HCT116 (cell line): ENCODE measurements around the gene ADGRF5. TPM values are rescaled to one million over a fixed set of nuclear protein-coding genes. Genes with fewer than 3 reads are reported as not detected.

Experiments used
- ATAC-seq: fragments of 200-7000 bp; cut with Tn5 transposase; 2 replicates; pipeline ENCODE4 v1.9.1; 2020; ENCODE audit warnings: mild to moderate bottlenecking, moderate library complexity
- BruUV-seq: library from RNA; stranded (reverse); fragments of 400-500 nt; replicated peaks from 2 replicates; lab custom pipeline; 2021; lab: Mats Ljungman, UMichigan
- CTCF ChIA-PET: fragments of 300-600 bp; sonication (Branson Sonifier 250); formaldehyde crosslinking; loops from one replicate; lab custom pipeline; 2021; ENCODE audit warnings: antibody characterized with exemption; lab: Charles Lee
- POLR2A ChIA-PET: fragments of 300-600, 350-600 bp; sonication (Branson Sonifier 250); formaldehyde crosslinking; loops from one replicate; lab custom pipeline; 2021; ENCODE audit warnings: antibody characterized with exemption; lab: Charles Lee
- RAD21 ChIA-PET, 2 experiments: fragments of 300-600 bp; sonication (Branson Sonifier 250); formaldehyde crosslinking; loops; one replicate each; lab custom pipeline; 2023; ENCODE audit warnings: low total read pairs in 2 of 2; ENCODE audit not compliant: uncharacterized antibody in 2 of 2, unreplicated experiment in 2 of 2, low non-redundant PET in 1 of 2; lab: Charles Lee
- DNase-seq: peaks from one replicate; pipeline ENCODE4 v3.0.0-alpha.2; 2010; ENCODE audit warnings: low read depth, low spot score
- H2AFZ ChIP-seq: fragments of 200-600 bp; shearing (Covaris generic), sonication (generic); 2 replicates; pipeline ENCODE4 v1.6.1; 2017; ENCODE audit warnings: low read depth, mixed run types, mixed read lengths, antibody characterized with exemption, low read length; ENCODE audit not compliant: poor library complexity, severe bottlenecking
- H3K27ac ChIP-seq: 2 replicates; pipeline ENCODE4 v1.5.1; 2012; ENCODE audit warnings: low read depth, low read length
- H3K27me3 ChIP-seq: fragments of 200-600 bp; sonication (generic); 2 replicates; pipeline ENCODE4 v1.6.1; 2016; ENCODE audit warnings: mixed run types, low read length, mixed read lengths; ENCODE audit not compliant: insufficient read depth
- H3K36me3 ChIP-seq, 2 experiments: fragments of 200-500 bp in 1 of 2; fragments of 200-600 bp in 1 of 2; sonication (Bioruptor generic) in 1 of 2; sonication (generic) in 1 of 2; 2 replicates each; pipeline versions ENCODE4 v1.5.1 to v1.6.1; 2014 to 2016; ENCODE audit warnings: low read length in 2 of 2, inconsistent platforms in 1 of 2, mixed read lengths in 1 of 2, mixed run types in 1 of 2; ENCODE audit not compliant: insufficient read depth in 2 of 2, control insufficient read depth in 1 of 2
- H3K4me1 ChIP-seq, 2 experiments: fragments of 200-600 bp in 1 of 2; sonication (generic) in 1 of 2; 2 replicates each; pipeline versions ENCODE4 v1.5.1 to v1.6.1; 2012 to 2017; ENCODE audit warnings: low read length in 2 of 2, inconsistent platforms in 1 of 2, mild to moderate bottlenecking in 1 of 2, mixed read lengths in 1 of 2, mixed run types in 1 of 2, moderate library complexity in 1 of 2; ENCODE audit not compliant: insufficient read depth in 2 of 2, control insufficient read depth in 1 of 2
- H3K4me2 ChIP-seq: fragments of 200-600 bp; sonication (generic); 2 replicates; pipeline ENCODE4 v1.6.1; 2017; ENCODE audit warnings: mixed run types, low read length, mixed read lengths
- H3K4me3 ChIP-seq, 2 experiments: fragments of 200-600 bp in 1 of 2; sonication (generic) in 1 of 2; replicated peaks in 1 of 2; 2 replicates each; pipeline ENCODE4 v1.5.1; 2011 to 2016; ENCODE audit warnings: low read length in 2 of 2, control low read depth in 1 of 2, low read depth in 1 of 2, mild to moderate bottlenecking in 1 of 2, mixed read lengths in 1 of 2, mixed run types in 1 of 2
- H3K79me2 ChIP-seq: fragments of 200-600 bp; sonication (generic); 2 replicates; pipeline ENCODE4 v1.6.1; 2017; ENCODE audit warnings: mild to moderate bottlenecking, mixed run types, low read length, moderate library complexity, mixed read lengths; ENCODE audit not compliant: insufficient read depth
- H3K9ac ChIP-seq: fragments of 200-600 bp; sonication (generic); 2 replicates; pipeline ENCODE4 v1.6.1; 2016; ENCODE audit warnings: low read length, mixed read lengths
- H3K9me2 ChIP-seq: fragments of 200-600 bp; sonication (generic), shearing (Covaris generic); 2 replicates; pipeline ENCODE4 v1.6.1; 2017; ENCODE audit warnings: mixed run types, mild to moderate bottlenecking, moderate library complexity; ENCODE audit not compliant: insufficient read depth
- H3K9me3 ChIP-seq, 2 experiments: fragments of 200-500 bp in 1 of 2; fragments of 200-600 bp in 1 of 2; sonication (Bioruptor generic) in 1 of 2; sonication (generic) in 1 of 2; 2 replicates each; pipeline ENCODE4 v1.6.1; 2014 to 2017; ENCODE audit warnings: low read length in 2 of 2, mixed read lengths in 2 of 2, inconsistent platforms in 1 of 2, low read depth in 1 of 2, mild to moderate bottlenecking in 1 of 2, mixed run types in 1 of 2, moderate library complexity in 1 of 2; ENCODE audit not compliant: control insufficient read depth in 1 of 2, insufficient read depth in 1 of 2
- H4K20me1 ChIP-seq: fragments of 200-600 bp; sonication (generic), shearing (Covaris generic); 2 replicates; pipeline ENCODE4 v1.6.1; 2017; ENCODE audit warnings: mixed run types, mild to moderate bottlenecking, moderate library complexity; ENCODE audit not compliant: insufficient read depth
- EGR1 ChIP-seq: IDR thresholded peaks from 2 replicates; pipeline ENCODE4 v1.6.1; 2012; ENCODE audit warnings: low read depth
- ELF1 ChIP-seq: IDR thresholded peaks from 2 replicates; pipeline ENCODE4 v1.6.1; 2012; ENCODE audit warnings: low read depth, borderline replicate concordance
- EZH2 ChIP-seq: fragments of 200-600 bp; sonication (generic); IDR thresholded peaks from 2 replicates; pipeline ENCODE4 v1.6.1; 2017; ENCODE audit warnings: antibody characterized with exemption, mixed run types
- JUND ChIP-seq: IDR thresholded peaks from 2 replicates; pipeline ENCODE4 v1.6.1; 2012
- POLR2A ChIP-seq: IDR thresholded peaks from 2 replicates; pipeline ENCODE4 v1.7.0; 2011; ENCODE audit warnings: borderline replicate concordance; ENCODE audit not compliant: insufficient read depth, insufficient read length; ENCODE audit errors: extremely low read depth
- POLR2AphosphoS5 ChIP-seq: IDR thresholded peaks from 2 replicates; pipeline ENCODE4 v1.6.1; 2011; ENCODE audit warnings: mild to moderate bottlenecking, low read depth, low read length, moderate library complexity
- RAD21 ChIP-seq: IDR thresholded peaks from 2 replicates; pipeline ENCODE4 v1.6.1; 2012; ENCODE audit warnings: low read depth, mild to moderate bottlenecking
- SIN3A ChIP-seq: IDR thresholded peaks from 2 replicates; pipeline ENCODE4 v1.6.1; 2012; ENCODE audit warnings: low read depth
- SP1 ChIP-seq: IDR thresholded peaks from 2 replicates; pipeline ENCODE4 v1.6.1; 2012; ENCODE audit warnings: low read depth
- SRF ChIP-seq: IDR thresholded peaks from 2 replicates; pipeline ENCODE4 v1.6.1; 2012; ENCODE audit warnings: low read depth
- TCF7L2 ChIP-seq: IDR thresholded peaks from 2 replicates; pipeline ENCODE4 v1.7.0; 2011; ENCODE audit warnings: borderline replicate concordance, inconsistent platforms; ENCODE audit not compliant: insufficient read depth, insufficient read length; ENCODE audit errors: extremely low read depth
- ZFX ChIP-seq: fragments of 450-650 bp; IDR thresholded peaks from 2 replicates; pipeline ENCODE4 v1.6.1; 2017
- intact Hi-C: fragments of 100-400 bp; cut with micrococcal nuclease; formaldehyde crosslinking; loops from 2 replicates; pipeline ENCODE4 v1.10.0; 2022
- total RNA-seq: library from RNA; stranded (reverse); gene quantifications from one replicate; pipeline ENCODE4 v1.2.1, GENCODE V29; 2021; ENCODE audit not compliant: unreplicated experiment
- TF ChIP-seq, protein P1 (sequence below), 3 experiments: fragments of 200-600 bp in 1 of 3; sonication (generic) in 1 of 3; IDR thresholded peaks in 2 of 3; conservative IDR thresholded peaks in 1 of 3; 2 replicates each; pipeline ENCODE4 v1.5.1; 2012 to 2017; ENCODE audit warnings: low read depth in 2 of 3, low read length in 2 of 3, antibody characterized with exemption in 1 of 3, borderline replicate concordance in 1 of 3, control low read depth in 1 of 3, mild to moderate bottlenecking in 1 of 3, mixed read lengths in 1 of 3, mixed run types in 1 of 3, moderate library complexity in 1 of 3; ENCODE audit not compliant: insufficient read depth in 1 of 3
- TF ChIP-seq, protein P2 (sequence below): IDR thresholded peaks from 2 replicates; pipeline ENCODE4 v1.6.1; 2012

ADGRF5 gene
- total RNA-seq, 1 experiment from 2014 or later, result 0.17 TPM

DNA sequence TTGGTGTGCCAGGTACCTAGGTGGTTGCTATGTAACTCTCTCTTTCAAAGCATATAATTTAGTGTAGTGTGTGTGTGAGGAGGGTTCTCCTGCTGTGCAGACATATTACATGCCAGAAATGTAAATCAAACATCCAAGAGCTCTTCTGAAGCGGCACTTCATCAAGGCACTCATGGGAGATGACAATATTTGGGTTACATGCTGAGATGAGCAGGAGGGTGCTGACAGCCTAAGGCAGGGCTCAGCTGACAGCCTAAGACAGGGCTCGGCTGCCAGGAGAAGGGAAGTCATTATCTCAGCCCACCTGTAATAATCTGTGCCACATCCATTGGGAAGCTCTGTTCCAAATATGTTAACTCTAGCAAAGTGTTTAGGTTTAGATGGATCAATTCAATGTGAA lies 39.1 kb downstream of the ADGRF5 start:
- no peak for TF ChIP-seq SP1
- no peak for TF ChIP-seq SRF
- TF ChIP-seq EGR1, result no peak
- no peak for TF ChIP-seq ZFX
- TF ChIP-seq JUND, result no peak
- TF ChIP-seq, protein P1, sequence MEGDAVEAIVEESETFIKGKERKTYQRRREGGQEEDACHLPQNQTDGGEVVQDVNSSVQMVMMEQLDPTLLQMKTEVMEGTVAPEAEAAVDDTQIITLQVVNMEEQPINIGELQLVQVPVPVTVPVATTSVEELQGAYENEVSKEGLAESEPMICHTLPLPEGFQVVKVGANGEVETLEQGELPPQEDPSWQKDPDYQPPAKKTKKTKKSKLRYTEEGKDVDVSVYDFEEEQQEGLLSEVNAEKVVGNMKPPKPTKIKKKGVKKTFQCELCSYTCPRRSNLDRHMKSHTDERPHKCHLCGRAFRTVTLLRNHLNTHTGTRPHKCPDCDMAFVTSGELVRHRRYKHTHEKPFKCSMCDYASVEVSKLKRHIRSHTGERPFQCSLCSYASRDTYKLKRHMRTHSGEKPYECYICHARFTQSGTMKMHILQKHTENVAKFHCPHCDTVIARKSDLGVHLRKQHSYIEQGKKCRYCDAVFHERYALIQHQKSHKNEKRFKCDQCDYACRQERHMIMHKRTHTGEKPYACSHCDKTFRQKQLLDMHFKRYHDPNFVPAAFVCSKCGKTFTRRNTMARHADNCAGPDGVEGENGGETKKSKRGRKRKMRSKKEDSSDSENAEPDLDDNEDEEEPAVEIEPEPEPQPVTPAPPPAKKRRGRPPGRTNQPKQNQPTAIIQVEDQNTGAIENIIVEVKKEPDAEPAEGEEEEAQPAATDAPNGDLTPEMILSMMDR (IDR thresholded peaks at IDR 0.05 in 2 of 3, conservative IDR thresholded peaks at IDR 0.05 in 1 of 3; ENCODE audit: borderline replicate concordance in 1 of 3, insufficient read depth in 1 of 3, low read depth in 2 of 3, low read length in 2 of 3), result no peak
- no peak for TF ChIP-seq SIN3A
- TF ChIP-seq, protein P2, sequence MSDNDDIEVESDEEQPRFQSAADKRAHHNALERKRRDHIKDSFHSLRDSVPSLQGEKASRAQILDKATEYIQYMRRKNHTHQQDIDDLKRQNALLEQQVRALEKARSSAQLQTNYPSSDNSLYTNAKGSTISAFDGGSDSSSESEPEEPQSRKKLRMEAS, result no peak
- no peak for TF ChIP-seq ELF1
- DNase-seq, result no peak
- no TSS peak for BruUV-seq
- Histone ChIP-seq H3K4me2 (no peak overlapping the region), H3K27me3 (no peaks in the 10 kb centered on the region), H3K4me1 (no peaks in the 10 kb centered on the region), H3K9ac (no peak overlapping the region), H3K4me3 (no peak overlapping the region), H3K79me2 (no peaks in the 10 kb centered on the region), H3K9me2 (no peaks in the 10 kb centered on the region; the same call in 1 of the 2 replicates), H2AFZ (no peak overlapping the region), H3K9me3 (no peaks in the 10 kb centered on the region), H3K27ac (no peak overlapping the region), H4K20me1 (no peaks in the 10 kb centered on the region), H3K36me3 (no peaks in the 10 kb centered on the region)
- intact Hi-C loops, result no loop called here
- CTCF ChIA-PET, result no interaction called here
- no peak for ATAC-seq
- POLR2A ChIA-PET, result no interaction called here
- RAD21 ChIA-PET, result no interaction called here

DNA sequence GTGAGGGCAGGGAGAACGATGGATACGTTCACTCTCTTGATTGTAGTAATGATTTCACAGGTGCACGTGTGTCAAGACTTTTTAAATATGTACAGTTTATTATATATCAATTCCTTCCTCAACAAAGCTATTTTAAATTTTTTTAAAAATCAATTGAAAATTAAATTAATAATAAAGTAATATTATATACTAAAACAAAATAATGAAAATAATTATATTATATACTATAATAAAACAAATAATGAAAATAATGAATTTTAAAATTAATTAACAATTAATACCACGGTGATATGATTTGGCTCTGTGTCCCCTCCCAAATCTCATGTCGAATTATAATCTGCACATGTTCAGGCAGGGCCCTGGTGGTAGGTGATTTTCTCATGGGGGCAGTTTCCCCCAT lies 42.7 kb downstream of the ADGRF5 start:
- no peaks in the 10 kb centered on the region for H3K27me3 ChIP-seq
- no peak overlapping the region for H3K27ac ChIP-seq
- POLR2A ChIA-PET, result no interaction called here
- no peak overlapping the region for H2AFZ ChIP-seq
- TF ChIP-seq TCF7L2, result no peak
- no peak for TF ChIP-seq SRF
- no peak for TF ChIP-seq ELF1
- TF ChIP-seq POLR2A, result no peak
- no peak for TF ChIP-seq EZH2
- no peak for TF ChIP-seq RAD21
- TF ChIP-seq POLR2AphosphoS5, result no peak
- TF ChIP-seq EGR1, result no peak
- TF ChIP-seq, all 23 proteins: peak for 0
- DNase-seq, result no peak
- H3K4me1 ChIP-seq, result peaks cover 0 to 9% of the 10 kb centered on the region in 2 experiments; a peak in 3 of 4 replicates
- CTCF ChIA-PET, result no interaction called here
- no peak overlapping the region for H3K4me3 ChIP-seq
- RAD21 ChIA-PET, result no interaction called here
- H3K4me2 ChIP-seq, result no peak overlapping the region
- H3K9me2 ChIP-seq, result no peaks in the 10 kb centered on the region; the same call in 1 of the 2 replicates
- no peaks in the 10 kb centered on the region for H3K9me3 ChIP-seq
- no TSS peak for BruUV-seq
- no peak overlapping the region for H3K9ac ChIP-seq
- ATAC-seq, result no peak
- no peaks in the 10 kb centered on the region for H4K20me1 ChIP-seq
- H3K36me3 ChIP-seq, result no peaks in the 10 kb centered on the region
- no peaks in the 10 kb centered on the region for H3K79me2 ChIP-seq
- intact Hi-C loops, result no loop called here
